Measurements from ENCODE around the gene CHMP1B. TPM values are rescaled to one million over a fixed set of nuclear protein-coding genes. Genes with fewer than 3 reads are reported as not detected.

CHMP1B gene
- total and polyA plus RNA-seq, 9 of the 15 experiments (the other 6 are each of a cell fraction or from before 2014, with no cell fraction given), result 12.3 to 29.9 (median 19.0) TPM

DNA sequence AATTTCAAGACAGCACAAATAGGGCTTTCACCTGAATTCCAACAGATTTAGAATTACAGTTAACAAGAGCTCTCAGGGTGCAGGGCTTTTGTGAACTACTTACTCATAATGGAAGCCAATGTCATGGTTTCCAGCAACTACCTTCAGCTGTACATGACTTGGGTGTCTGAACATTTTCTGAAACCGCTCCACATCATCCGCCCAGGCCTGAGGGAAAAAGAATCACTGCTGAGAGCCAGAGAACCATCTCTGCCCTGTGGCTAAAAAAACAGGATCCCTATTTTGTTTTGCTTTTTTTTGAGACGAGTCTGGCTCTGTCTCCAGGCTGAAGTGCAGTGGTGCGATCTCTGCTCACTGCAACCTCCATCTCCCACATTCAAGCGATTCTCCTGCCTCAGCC, 38.1 kb downstream of the CHMP1B start:
- Histone ChIP-seq H3K9me3 (replicated peaks; ENCODE audit: control insufficient read depth, insufficient read depth, low read depth, low read length) (no peaks in the 10 kb centered on the region), H3K27me3 (ENCODE audit: control insufficient read depth in 2 of 2, insufficient read depth in 2 of 2, low read length in 2 of 2) (no peaks in the 10 kb centered on the region; a peak in 1 of 5 replicates), H2AFZ (ENCODE audit: low read depth, low read length) (no peak overlapping the region), H3K4me1 (replicated peaks in 1 of 2; ENCODE audit: control insufficient read depth in 2 of 2, insufficient read depth in 2 of 2, low read length in 2 of 2) (peaks cover 4% of the 10 kb centered on the region in 2 experiments; a peak in 4 of 5 replicates), H3K79me2 (ENCODE audit: control insufficient read depth, insufficient read depth, low read length) (no peaks in the 10 kb centered on the region), H3K36me3 (ENCODE audit: control insufficient read depth, insufficient read depth, low read length) (0 out of 3 replicates have a peak, but pooled peaks cover 2% of the 10 kb centered on the region), H3K4me2 (ENCODE audit: insufficient read depth, low read length) (no peak overlapping the region), H3K9me1 (ENCODE audit: control insufficient read depth, insufficient read depth, low read length) (no peaks in the 10 kb centered on the region), H3K9ac (ENCODE audit: insufficient read depth in 1 of 2, low read depth in 2 of 2, low read length in 2 of 2) (no peak overlapping the region), H4K20me1 (replicated peaks; ENCODE audit: control insufficient read depth, insufficient read depth, low read length) (no peaks in the 10 kb centered on the region), H3K4me3 (no peak overlapping the region), H3K27ac (ENCODE audit: extremely low read depth, low read depth, low read length) (no peak overlapping the region)
- DNase-seq (ENCODE audit: extremely low read depth in 1 of 4, low spot score in 3 of 4) (no peak), FAIRE-seq (no peak), ATAC-seq (no peak)
- ChIA-PET CTCF (ENCODE audit: low intra/inter-chr PET ratio) (no interaction called here), POLR2A (interaction anchor here (0.7 kb wide), 1 partner anchor 16 kb away, joined by 3 read pairs; no protein-coding TSS in a partner anchor)
- TF ChIP-seq ZNF584 (CRISPR knock-in tag; IDR thresholded peaks at IDR 0.05; ENCODE audit: low read depth) (no peak), PHF20 (IDR thresholded peaks at IDR 0.05; ENCODE audit: partially characterized antibody) (no peak), RAD51 (IDR thresholded peaks at IDR 0.05; ENCODE audit: borderline replicate concordance, low read depth) (no peak), SRSF7 (optimal IDR thresholded peaks at IDR 0.05; ENCODE audit: low read depth, low read length) (no peak), ZNF41 (CRISPR knock-in tag; conservative IDR thresholded peaks at IDR 0.05) (no peak), PHB (CRISPR knock-in tag; IDR thresholded peaks at IDR 0.05) (no peak), SETDB1 (IDR thresholded peaks at IDR 0.05; ENCODE audit: low read length) (no peak), MAFG (tag; conservative IDR thresholded peaks at IDR 0.05) (no peak), ZNF699 (CRISPR knock-in tag; IDR thresholded peaks at IDR 0.05; ENCODE audit: insufficient replicate concordance) (no peak), GTF2E2 (tag; IDR thresholded peaks at IDR 0.05) (no peak)
- TF ChIP-seq, protein P1, sequence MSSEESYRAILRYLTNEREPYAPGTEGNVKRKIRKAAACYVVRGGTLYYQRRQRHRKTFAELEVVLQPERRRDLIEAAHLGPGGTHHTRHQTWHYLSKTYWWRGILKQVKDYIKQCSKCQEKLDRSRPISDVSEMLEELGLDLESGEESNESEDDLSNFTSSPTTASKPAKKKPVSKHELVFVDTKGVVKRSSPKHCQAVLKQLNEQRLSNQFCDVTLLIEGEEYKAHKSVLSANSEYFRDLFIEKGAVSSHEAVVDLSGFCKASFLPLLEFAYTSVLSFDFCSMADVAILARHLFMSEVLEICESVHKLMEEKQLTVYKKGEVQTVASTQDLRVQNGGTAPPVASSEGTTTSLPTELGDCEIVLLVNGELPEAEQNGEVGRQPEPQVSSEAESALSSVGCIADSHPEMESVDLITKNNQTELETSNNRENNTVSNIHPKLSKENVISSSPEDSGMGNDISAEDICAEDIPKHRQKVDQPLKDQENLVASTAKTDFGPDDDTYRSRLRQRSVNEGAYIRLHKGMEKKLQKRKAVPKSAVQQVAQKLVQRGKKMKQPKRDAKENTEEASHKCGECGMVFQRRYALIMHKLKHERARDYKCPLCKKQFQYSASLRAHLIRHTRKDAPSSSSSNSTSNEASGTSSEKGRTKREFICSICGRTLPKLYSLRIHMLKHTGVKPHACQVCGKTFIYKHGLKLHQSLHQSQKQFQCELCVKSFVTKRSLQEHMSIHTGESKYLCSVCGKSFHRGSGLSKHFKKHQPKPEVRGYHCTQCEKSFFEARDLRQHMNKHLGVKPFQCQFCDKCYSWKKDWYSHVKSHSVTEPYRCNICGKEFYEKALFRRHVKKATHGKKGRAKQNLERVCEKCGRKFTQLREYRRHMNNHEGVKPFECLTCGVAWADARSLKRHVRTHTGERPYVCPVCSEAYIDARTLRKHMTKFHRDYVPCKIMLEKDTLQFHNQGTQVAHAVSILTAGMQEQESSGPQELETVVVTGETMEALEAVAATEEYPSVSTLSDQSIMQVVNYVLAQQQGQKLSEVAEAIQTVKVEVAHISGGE (CRISPR knock-in tag; IDR thresholded peaks at IDR 0.05), result no peak
- TF ChIP-seq, protein P2, sequence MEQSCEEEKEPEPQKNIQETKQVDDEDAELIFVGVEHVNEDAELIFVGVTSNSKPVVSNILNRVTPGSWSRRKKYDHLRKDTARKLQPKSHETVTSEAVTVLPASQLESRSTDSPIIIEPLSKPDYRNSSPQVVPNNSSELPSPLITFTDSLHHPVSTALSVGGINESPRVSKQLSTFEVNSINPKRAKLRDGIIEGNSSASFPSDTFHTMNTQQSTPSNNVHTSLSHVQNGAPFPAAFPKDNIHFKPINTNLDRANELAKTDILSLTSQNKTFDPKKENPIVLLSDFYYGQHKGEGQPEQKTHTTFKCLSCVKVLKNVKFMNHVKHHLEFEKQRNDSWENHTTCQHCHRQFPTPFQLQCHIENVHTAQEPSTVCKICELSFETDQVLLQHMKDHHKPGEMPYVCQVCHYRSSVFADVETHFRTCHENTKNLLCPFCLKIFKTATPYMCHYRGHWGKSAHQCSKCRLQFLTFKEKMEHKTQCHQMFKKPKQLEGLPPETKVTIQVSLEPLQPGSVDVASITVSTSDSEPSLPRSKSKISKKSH (CRISPR knock-in tag; IDR thresholded peaks at IDR 0.05), result no peak
- intact Hi-C loops (cut with micrococcal nuclease), result no loop called here
- 89% methylated on average over 5 of the region's 5 CpGs for WGBS (ENCODE audit: insufficient coverage, low coverage, missing lambda C conversion rate)
- in situ Hi-C loops (cut with MboI), result no loop called here
- no TSS peak for BruUV-seq (replicated peaks)
